IPS-NIHi7 (cell line): ENCODE results near the gene LMNB1.
A peak's percentile ranks its signal among the peaks of the same experiment; 100 is the strongest.
"Not testable (repeated sequence)": the region's sequence is repeated elsewhere in the genome, so short reads cannot be mapped to it uniquely, and the experiment has no call there.

ENCODE experiments used
- DNase-seq: peaks from one replicate; pipeline ENCODE4 v3.0.0; 2012; ENCODE audit warnings: mixed read lengths; ENCODE audit errors: extremely low spot score

LMNB1 gene

GRCh38 chr5:126777975-126778674 lies 1.2 kb downstream of the LMNB1 start:
- DNase-seq, result peak; percentile 82

- no peak for DNase-seq
These were observed 1.9 kb downstream of the LMNB1 start for GRCh38 chr5:126778675-126779403.

GRCh38 chr5:126780165-126780827 lies 3.4 kb downstream of the LMNB1 start:
- peak; percentile 52 for DNase-seq

GRCh38 chr5:126788409-126788808 lies 11.5 kb downstream of the LMNB1 start:
- not testable (repeated sequence) for DNase-seq

GRCh38 chr5:126793097-126793496 lies 16.2 kb downstream of the LMNB1 start:
- DNase-seq, result no peak

- not testable (repeated sequence) for DNase-seq
These were observed 16.7 kb downstream of the LMNB1 start for GRCh38 chr5:126793648-126794047.

GRCh38 chr5:126794157-126794828 lies 17.4 kb downstream of the LMNB1 start:
- DNase-seq, result no peak

- no peak for DNase-seq
These were observed 22.8 kb downstream of the LMNB1 start for GRCh38 chr5:126799780-126800179.

GRCh38 chr5:126801174-126801991 lies 24.4 kb downstream of the LMNB1 start:
- DNase-seq, result no peak

- no peak for DNase-seq
These were observed 25.0 kb downstream of the LMNB1 start for GRCh38 chr5:126801992-126802294.

- DNase-seq, result no peak
These were observed 28.1 kb downstream of the LMNB1 start for GRCh38 chr5:126805063-126805462.

GRCh38 chr5:126808521-126808988 lies 31.6 kb downstream of the LMNB1 start:
- DNase-seq, result no peak

- no peak for DNase-seq
These were observed 33.0 kb downstream of the LMNB1 start for GRCh38 chr5:126809916-126810315.

GRCh38 chr5:126810596-126811380 lies 33.9 kb downstream of the LMNB1 start:
- no peak for DNase-seq

GRCh38 chr5:126811515-126812198 lies 34.7 kb downstream of the LMNB1 start:
- no peak for DNase-seq

GRCh38 chr5:126812199-126812570 lies 35.2 kb downstream of the LMNB1 start:
- DNase-seq, result no peak

GRCh38 chr5:126813799-126814198 lies 36.9 kb downstream of the LMNB1 start:
- not testable (repeated sequence) for DNase-seq

- no peak for DNase-seq
These were observed 37.9 kb downstream of the LMNB1 start for GRCh38 chr5:126814721-126815404.

- no peak for DNase-seq
These were observed 39.7 kb downstream of the LMNB1 start for GRCh38 chr5:126816649-126817048.
